ENCODE data around the gene TRMT6. TPM values are rescaled to one million over a fixed set of nuclear protein-coding genes. Genes with fewer than 3 reads are reported as not detected.

Gene TRMT6
- total and polyA plus RNA-seq, 4 donors: 5.5 to 17.0 (median 10.8) TPM

GRCh38 chr20:5890773-5891441 is 59.4 kb downstream of the TRMT6 start:
- ATAC-seq (ENCODE audit: insufficient read depth, low FRiP score) (no peak), DNase-seq (no peak)
- TF ChIP-seq CTCF (IDR thresholded peaks at IDR 0.05; ENCODE audit: control extremely low read depth, extremely low read depth): no peak
- Histone ChIP-seq H3K9ac (ENCODE audit: insufficient read depth in 1 of 2, low read length in 2 of 2) (no peak overlapping the region), H3K9me3 (ENCODE audit: control insufficient read depth in 4 of 4, insufficient read depth in 3 of 4, low read length in 3 of 4) (no peaks in the 10 kb centered on the region), H3K27me3 (ENCODE audit: control insufficient read depth in 3 of 3, insufficient read depth in 3 of 3, low read length in 2 of 3) (peaks cover 0 to 2% (median 0%) of the 10 kb centered on the region in 3 donors), H3K4me3 (no peak overlapping the region), H3K27ac (ENCODE audit: low read depth in 1 of 2, low read length in 1 of 2) (no peak overlapping the region), H3K4me1 (ENCODE audit: control insufficient read depth in 5 of 5, insufficient read depth in 5 of 5, low read length in 5 of 5) (no peaks in the 10 kb centered on the region), H3K36me3 (ENCODE audit: control insufficient read depth in 4 of 4, insufficient read depth in 4 of 4, low read length in 4 of 4) (no peaks in the 10 kb centered on the region)
- WGBS, 2 donors: 77 to 93% methylated on average over 10 of the region's 10 CpGs

GRCh38 chr20:5888041-5888440 is 62.3 kb downstream of the TRMT6 start:
- Histone ChIP-seq H3K27ac (ENCODE audit: low read depth in 1 of 2, low read length in 1 of 2) (no peak overlapping the region), H3K4me3 (no peak overlapping the region), H3K36me3 (ENCODE audit: control insufficient read depth in 4 of 4, insufficient read depth in 4 of 4, low read length in 4 of 4) (no peaks in the 10 kb centered on the region), H3K9ac (ENCODE audit: insufficient read depth in 1 of 2, low read length in 2 of 2) (no peak overlapping the region), H3K27me3 (ENCODE audit: control insufficient read depth in 3 of 3, insufficient read depth in 3 of 3, low read length in 2 of 3) (peaks cover 0 to 2% (median 0%) of the 10 kb centered on the region in 3 donors), H3K9me3 (ENCODE audit: control insufficient read depth in 4 of 4, insufficient read depth in 3 of 4, low read length in 3 of 4) (no peaks in the 10 kb centered on the region), H3K4me1 (ENCODE audit: control insufficient read depth in 5 of 5, insufficient read depth in 5 of 5, low read length in 5 of 5) (no peaks in the 10 kb centered on the region)
- no peak for DNase-seq
- WGBS, 2 donors: 12 to 38% methylated on average over 1 of the region's 1 CpG
- TF ChIP-seq CTCF (IDR thresholded peaks at IDR 0.05; ENCODE audit: control extremely low read depth, extremely low read depth): no peak
- ATAC-seq (ENCODE audit: insufficient read depth, low FRiP score): no peak

- Histone ChIP-seq H3K9ac (ENCODE audit: insufficient read depth in 1 of 2, low read length in 2 of 2) (no peak overlapping the region), H3K9me3 (ENCODE audit: control insufficient read depth in 4 of 4, insufficient read depth in 3 of 4, low read length in 3 of 4) (no peaks in the 10 kb centered on the region), H3K27ac (ENCODE audit: low read depth in 1 of 2, low read length in 1 of 2) (no peak overlapping the region), H3K27me3 (ENCODE audit: control insufficient read depth in 3 of 3, insufficient read depth in 3 of 3, low read length in 2 of 3) (peaks cover 0 to 2% (median 0%) of the 10 kb centered on the region in 3 donors), H3K4me3 (no peak overlapping the region), H3K36me3 (ENCODE audit: control insufficient read depth in 4 of 4, insufficient read depth in 4 of 4, low read length in 4 of 4) (no peaks in the 10 kb centered on the region), H3K4me1 (ENCODE audit: control insufficient read depth in 5 of 5, insufficient read depth in 5 of 5, low read length in 5 of 5) (no peaks in the 10 kb centered on the region)
- no peak for ATAC-seq (ENCODE audit: insufficient read depth, low FRiP score)
- DNase-seq: no peak
- WGBS, 2 donors: 83 to 91% methylated on average over 5 of the region's 5 CpGs
- no peak for TF ChIP-seq CTCF (IDR thresholded peaks at IDR 0.05; ENCODE audit: control extremely low read depth, extremely low read depth)
Measured at GRCh38 chr20:5887386-5887785, 62.9 kb downstream of the TRMT6 start.

Small RNA genes lying within 50 kb of the gene (small RNA-seq; reads per million reads assigned to genes)
- not detected for gene RF00019 (ENCODE audit: low replicate concordance)
- not detected for gene RNU1-55P (ENCODE audit: low replicate concordance)

Other genes with a start within 250 kb of the TRMT6 start
- gene SHLD1, start 200.1 kb downstream of the TRMT6 start, total RNA-seq: 1 to 10 TPM; 5.0 to 5.7 TPM
- 1 to 10 TPM; 6.4 to 6.8 TPM for gene SHLD1, start 200.1 kb downstream of the TRMT6 start, polyA plus RNA-seq
- gene CHGB, start 39.0 kb downstream of the TRMT6 start, total RNA-seq: 1 to 10 TPM in 1 of 2 donors, under 1 TPM in 1; 0.92 to 3.7 TPM
- gene CHGB, start 39.0 kb downstream of the TRMT6 start, polyA plus RNA-seq: under 1 TPM; 0.22 to 0.72 TPM
- gene MCM8, start 119 bp upstream of the TRMT6 start, total RNA-seq: 1 to 10 TPM; 4.4 to 7.2 TPM
- 1 to 10 TPM; 2.0 to 2.2 TPM for gene MCM8, start 119 bp upstream of the TRMT6 start, polyA plus RNA-seq
- gene CRLS1, start 55.6 kb upstream of the TRMT6 start, total RNA-seq: 10 to 100 TPM; 40.2 to 46.2 TPM
- gene CRLS1, start 55.6 kb upstream of the TRMT6 start, polyA plus RNA-seq: 10 to 100 TPM; 42.9 to 84.8 TPM
- gene LRRN4, start 103.5 kb upstream of the TRMT6 start, total RNA-seq: 10 to 100 TPM; 20.1 to 62.3 TPM
- gene LRRN4, start 103.5 kb upstream of the TRMT6 start, polyA plus RNA-seq: 10 to 100 TPM in 1 of 2 donors, 1 to 10 TPM in 1; 9.8 to 26.9 TPM
- gene FERMT1, start 172.5 kb upstream of the TRMT6 start, total RNA-seq: 1 to 10 TPM; 1.9 to 2.4 TPM
- under 1 TPM; 0.83 to 0.98 TPM for gene FERMT1, start 172.5 kb upstream of the TRMT6 start, polyA plus RNA-seq

Measured in lung (tissue), 13 donors.